ACC112 (cell line): Measurements from ENCODE around the gene PDIA2.

ENCODE experiments used
- H2AFZ ChIP-seq: fragments of 200-600 bp; sonication (generic); one replicate; pipeline ENCODE4 v1.6.0; 2017; ENCODE audit warnings: antibody characterized with exemption, low read length; ENCODE audit not compliant: unreplicated experiment
- H3K27ac ChIP-seq: fragments of 200-600 bp; sonication (generic); 2 replicates; pipeline ENCODE4 v1.5.1; 2014; ENCODE audit warnings: low read depth, mild to moderate bottlenecking, antibody characterized with exemption, low read length, moderate library complexity
- H3K27me3 ChIP-seq: fragments of 200-600 bp; sonication (generic); 2 replicates; pipeline ENCODE4 v1.6.1; 2014; ENCODE audit warnings: mild to moderate bottlenecking, antibody characterized with exemption, low read length, moderate library complexity, mixed read lengths; ENCODE audit not compliant: insufficient read depth
- H3K36me3 ChIP-seq: fragments of 200-600 bp; sonication (generic); 2 replicates; pipeline ENCODE4 v1.6.1; 2016; ENCODE audit warnings: mild to moderate bottlenecking, antibody characterized with exemption, low read length, moderate library complexity, mixed read lengths; ENCODE audit not compliant: insufficient read depth
- H3K4me1 ChIP-seq: fragments of 200-600 bp; sonication (generic); one replicate; pipeline ENCODE4 v1.6.1; 2016; ENCODE audit warnings: low read length, mixed read lengths; ENCODE audit not compliant: insufficient read depth, unreplicated experiment, control insufficient read depth
- H3K4me3 ChIP-seq: fragments of 200-600 bp; sonication (generic); 2 replicates; pipeline ENCODE4 v1.5.1; 2014; ENCODE audit warnings: mild to moderate bottlenecking, low read depth, low read length
- H3K79me2 ChIP-seq: fragments of 200-600 bp; sonication (generic); one replicate; pipeline ENCODE4 v1.6.0; 2016; ENCODE audit warnings: low read length; ENCODE audit not compliant: control insufficient read depth, unreplicated experiment, insufficient read depth

PDIA2 gene

GRCh38 chr16:287981-288920 lies 5.3 kb downstream of the PDIA2 start:
- Histone ChIP-seq H3K79me2 (no peaks in the 10 kb centered on the region), H3K27ac (no peak overlapping the region), H3K4me1 (no peaks in the 10 kb centered on the region), H2AFZ (no peak overlapping the region), H3K4me3 (no peak overlapping the region), H3K36me3 (peaks cover 6% of the 10 kb centered on the region; the same call in 1 of the 2 replicates), H3K27me3 (no peaks in the 10 kb centered on the region)

GRCh38 chr16:289395-289997 lies 6.5 kb downstream of the PDIA2 start:
- no peak overlapping the region for H3K27ac ChIP-seq
- peaks cover 6% of the 10 kb centered on the region; the same call in 1 of the 2 replicates for H3K36me3 ChIP-seq

GRCh38 chr16:290015-290680 lies 7.2 kb downstream of the PDIA2 start:
- Histone ChIP-seq H3K4me1 (no peaks in the 10 kb centered on the region), H3K27me3 (no peaks in the 10 kb centered on the region), H3K27ac (no peak overlapping the region), H3K79me2 (no peaks in the 10 kb centered on the region), H3K36me3 (peaks cover 6% of the 10 kb centered on the region; the same call in 1 of the 2 replicates), H2AFZ (no peak overlapping the region), H3K4me3 (no peak overlapping the region)

More at GRCh38 chr16:289395-289997, 6.5 kb downstream of the PDIA2 start:
- H3K4me1 ChIP-seq, result no peaks in the 10 kb centered on the region
- H3K4me3 ChIP-seq, result no peak overlapping the region
- H3K27me3 ChIP-seq, result no peaks in the 10 kb centered on the region
- H2AFZ ChIP-seq, result no peak overlapping the region
- H3K79me2 ChIP-seq, result no peaks in the 10 kb centered on the region

- H3K4me3 ChIP-seq, result no peak overlapping the region
- no peaks in the 10 kb centered on the region for H3K27me3 ChIP-seq
- H3K27ac ChIP-seq, result no peak overlapping the region
- H3K36me3 ChIP-seq, result peaks cover 6% of the 10 kb centered on the region; the same call in 1 of the 2 replicates
- H3K4me1 ChIP-seq, result no peaks in the 10 kb centered on the region
- H3K79me2 ChIP-seq, result no peaks in the 10 kb centered on the region
- no peak overlapping the region for H2AFZ ChIP-seq
Measured at GRCh38 chr16:290681-291405, 7.9 kb downstream of the PDIA2 start.

GRCh38 chr16:291539-291938 lies 8.6 kb downstream of the PDIA2 start:
- H3K4me1 ChIP-seq, result no peaks in the 10 kb centered on the region
- H3K4me3 ChIP-seq, result no peak overlapping the region
- no peak overlapping the region for H2AFZ ChIP-seq
- H3K36me3 ChIP-seq, result peaks cover 3% of the 10 kb centered on the region; the same call in 1 of the 2 replicates
- H3K27ac ChIP-seq, result no peak overlapping the region
- H3K27me3 ChIP-seq, result no peaks in the 10 kb centered on the region
- no peaks in the 10 kb centered on the region for H3K79me2 ChIP-seq

GRCh38 chr16:293043-293775 lies 10.2 kb downstream of the PDIA2 start:
- no peak overlapping the region for H3K27ac ChIP-seq
- no peaks in the 10 kb centered on the region for H3K36me3 ChIP-seq
- H2AFZ ChIP-seq, result no peak overlapping the region
- no peak overlapping the region for H3K4me3 ChIP-seq
- H3K4me1 ChIP-seq, result no peaks in the 10 kb centered on the region
- H3K79me2 ChIP-seq, result no peaks in the 10 kb centered on the region
- no peaks in the 10 kb centered on the region for H3K27me3 ChIP-seq

GRCh38 chr16:296276-296675 lies 13.3 kb downstream of the PDIA2 start:
- Histone ChIP-seq H3K79me2 (no peaks in the 10 kb centered on the region), H2AFZ (no peak overlapping the region), H3K4me3 (no peak overlapping the region), H3K27me3 (no peaks in the 10 kb centered on the region), H3K27ac (no peak overlapping the region), H3K4me1 (no peaks in the 10 kb centered on the region), H3K36me3 (no peaks in the 10 kb centered on the region)

GRCh38 chr16:296806-297510 lies 14.0 kb downstream of the PDIA2 start:
- Histone ChIP-seq H3K4me1 (no peaks in the 10 kb centered on the region), H3K36me3 (no peaks in the 10 kb centered on the region), H3K27ac (no peak overlapping the region)

GRCh38 chr16:297832-298231 lies 14.9 kb downstream of the PDIA2 start:
- Histone ChIP-seq H3K79me2 (no peaks in the 10 kb centered on the region), H2AFZ (no peak overlapping the region), H3K36me3 (no peaks in the 10 kb centered on the region), H3K27ac (no peak overlapping the region), H3K4me3 (no peak overlapping the region), H3K4me1 (no peaks in the 10 kb centered on the region), H3K27me3 (no peaks in the 10 kb centered on the region)

More at GRCh38 chr16:296806-297510, 14.0 kb downstream of the PDIA2 start:
- Histone ChIP-seq H2AFZ (no peak overlapping the region), H3K4me3 (no peak overlapping the region), H3K79me2 (no peaks in the 10 kb centered on the region), H3K27me3 (no peaks in the 10 kb centered on the region)
